Amygdala (tissue), 56 donors: ENCODE measurements around the gene OVOL2.

ENCODE experiments used
- DNase-seq, 56 donors: peaks; one replicate each; lab custom pipeline; 2025; lab: John Stamatoyannopoulos, UW

The OVOL2 gene

GRCh38 chr20:17992224-17992637, 65.5 kb downstream of the OVOL2 start:
- DNase-seq, result no peak

GRCh38 chr20:17990278-17990972, 67.3 kb downstream of the OVOL2 start:
- no peak for DNase-seq

DNA sequence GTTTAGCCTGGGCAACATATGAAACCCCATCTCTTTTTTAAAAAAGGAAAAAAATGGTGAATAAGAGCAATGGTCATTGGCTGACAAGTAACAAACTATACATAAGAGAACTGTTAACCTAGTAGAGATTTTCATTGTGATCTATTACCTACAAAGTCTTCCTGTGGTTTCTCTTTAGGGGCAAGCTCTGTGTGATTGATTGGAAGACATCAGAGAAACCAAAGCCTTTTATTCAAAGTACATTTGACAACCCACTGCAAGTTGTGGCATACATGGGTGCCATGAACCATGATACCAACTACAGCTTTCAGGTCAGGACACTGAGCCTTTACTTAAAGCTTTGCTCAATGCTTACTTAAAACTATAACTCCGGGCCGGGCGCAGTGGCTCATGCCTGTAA, 69.7 kb downstream of the OVOL2 start:
- no peak for DNase-seq

DNA sequence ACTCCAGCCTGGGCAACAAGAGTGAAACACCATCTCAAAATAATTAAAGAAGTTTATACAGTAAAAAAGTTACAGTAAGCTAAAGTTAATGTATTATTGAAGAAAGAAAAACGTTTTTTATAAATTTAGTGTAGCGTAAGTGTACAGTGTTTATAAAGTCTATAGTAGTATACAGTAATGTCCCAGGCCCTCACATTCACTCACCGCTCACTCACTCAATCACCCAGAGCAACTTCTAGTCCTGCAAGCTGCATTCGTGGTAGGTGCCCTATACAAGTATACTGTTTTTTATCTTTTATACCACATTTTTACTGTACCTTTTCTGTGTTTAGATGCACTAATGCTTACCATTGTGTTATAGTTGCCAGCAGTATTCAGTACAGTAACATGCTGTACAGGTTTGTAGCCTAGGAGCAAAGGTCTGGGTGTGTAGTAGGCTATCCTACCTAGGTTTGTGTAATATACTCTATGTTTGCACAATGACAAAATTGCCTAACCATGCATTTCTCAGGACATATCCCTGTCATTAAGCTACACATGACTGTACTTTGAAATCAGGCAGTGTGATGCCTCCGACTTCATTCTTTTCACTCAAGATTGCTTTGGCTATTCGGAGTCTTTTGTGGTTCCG, 72.2 kb downstream of the OVOL2 start:
- DNase-seq, result no peak

DNA sequence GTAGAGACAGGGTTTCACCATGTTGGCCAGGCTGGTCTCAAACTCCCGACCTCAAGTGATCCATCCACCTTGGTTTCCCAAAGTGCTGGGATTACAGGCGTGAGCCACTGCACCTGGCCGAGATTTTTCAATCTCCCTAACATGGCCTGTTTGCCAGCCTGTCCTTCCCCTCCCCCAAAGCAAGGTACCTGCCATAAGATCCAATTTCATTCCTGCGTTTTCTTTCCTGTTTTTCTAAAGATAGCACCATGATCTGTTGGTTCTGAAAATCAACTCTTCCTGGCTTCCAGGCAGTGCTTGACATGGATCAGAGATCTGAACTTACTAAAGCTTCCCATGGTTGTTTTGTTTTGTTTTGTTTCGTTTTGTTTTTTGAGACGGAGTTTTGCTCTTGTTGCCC, 81.4 kb downstream of the OVOL2 start:
- no peak for DNase-seq
